Hepatocyte (in vitro differentiated cells): ENCODE measurements around the gene TXLNG.

Source experiments
- EZH2 ChIP-seq: fragments of 200-600 bp; sonication (generic); IDR thresholded peaks from 2 replicates; pipeline ENCODE4 v1.6.1; 2016; ENCODE audit warnings: antibody characterized with exemption, mild to moderate bottlenecking, borderline replicate concordance
- EZH2phosphoT487 ChIP-seq: fragments of 200-600 bp; sonication (generic); IDR thresholded peaks from one replicate; pipeline ENCODE4 v1.6.1; 2018; ENCODE audit warnings: antibody characterized with exemption, mild to moderate bottlenecking, low read depth, moderate library complexity; ENCODE audit not compliant: unreplicated experiment, severe bottlenecking
- TF ChIP-seq, protein P1 (sequence below): fragments of 200-600 bp; sonication (generic); IDR thresholded peaks from 2 replicates; pipeline ENCODE4 v1.5.1; 2016; ENCODE audit warnings: antibody characterized with exemption, mild to moderate bottlenecking; ENCODE audit not compliant: poor library complexity

DNA sequence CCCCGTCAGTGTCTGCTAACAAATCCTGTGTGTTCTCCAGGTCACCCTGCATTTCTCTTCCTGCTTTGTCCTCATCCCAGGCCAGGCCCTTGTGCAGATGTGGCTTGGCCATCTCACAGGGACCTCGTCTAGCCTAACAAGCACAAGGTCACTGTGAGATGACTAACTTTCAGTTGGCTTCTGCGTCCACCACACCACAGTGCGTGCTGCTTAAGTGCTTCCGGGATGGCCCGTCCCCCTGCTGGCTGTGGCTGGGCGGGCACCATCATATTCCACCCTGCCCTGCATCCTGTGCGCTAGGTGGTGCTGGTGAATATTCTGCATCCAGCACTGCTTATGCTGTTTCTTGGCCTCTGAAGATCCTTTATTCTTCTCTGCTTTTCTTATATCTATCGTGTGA lies 50.1 kb downstream of the TXLNG start:
- TF ChIP-seq, protein P1, sequence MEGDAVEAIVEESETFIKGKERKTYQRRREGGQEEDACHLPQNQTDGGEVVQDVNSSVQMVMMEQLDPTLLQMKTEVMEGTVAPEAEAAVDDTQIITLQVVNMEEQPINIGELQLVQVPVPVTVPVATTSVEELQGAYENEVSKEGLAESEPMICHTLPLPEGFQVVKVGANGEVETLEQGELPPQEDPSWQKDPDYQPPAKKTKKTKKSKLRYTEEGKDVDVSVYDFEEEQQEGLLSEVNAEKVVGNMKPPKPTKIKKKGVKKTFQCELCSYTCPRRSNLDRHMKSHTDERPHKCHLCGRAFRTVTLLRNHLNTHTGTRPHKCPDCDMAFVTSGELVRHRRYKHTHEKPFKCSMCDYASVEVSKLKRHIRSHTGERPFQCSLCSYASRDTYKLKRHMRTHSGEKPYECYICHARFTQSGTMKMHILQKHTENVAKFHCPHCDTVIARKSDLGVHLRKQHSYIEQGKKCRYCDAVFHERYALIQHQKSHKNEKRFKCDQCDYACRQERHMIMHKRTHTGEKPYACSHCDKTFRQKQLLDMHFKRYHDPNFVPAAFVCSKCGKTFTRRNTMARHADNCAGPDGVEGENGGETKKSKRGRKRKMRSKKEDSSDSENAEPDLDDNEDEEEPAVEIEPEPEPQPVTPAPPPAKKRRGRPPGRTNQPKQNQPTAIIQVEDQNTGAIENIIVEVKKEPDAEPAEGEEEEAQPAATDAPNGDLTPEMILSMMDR, result peak; percentile 44
- TF ChIP-seq EZH2phosphoT487 (no peak), EZH2 (no peak)
